Measurements from ENCODE around the gene VPS26B. TPM values are rescaled to one million over a fixed set of nuclear protein-coding genes. Genes with fewer than 3 reads are reported as not detected.
A peak's percentile ranks its signal among the peaks of the same experiment; 100 is the strongest.

Gene VPS26B
- total and polyA plus RNA-seq, 9 donors, result 21.0 to 35.4 (median 30.0) TPM

GRCh38 chr11:134202661-134203060, 21.8 kb upstream of the VPS26B start:
- no CpG with 5 or more reads among the region's 4 CpGs for WGBS (ENCODE audit: insufficient coverage)
- no peak for DNase-seq

GRCh38 chr11:134205729-134206128, 18.7 kb upstream of the VPS26B start:
- no peak for DNase-seq
- no CpG with 5 or more reads among the region's 9 CpGs for WGBS (ENCODE audit: insufficient coverage)
- Histone ChIP-seq H3K27ac (ENCODE audit: low read length) (no peak overlapping the region), H3K36me3 (ENCODE audit: control insufficient read depth, insufficient read depth, low read length) (peaks cover 40% of the 10 kb centered on the region), H3K4me1 (ENCODE audit: control insufficient read depth, insufficient read depth, low read length) (no peaks in the 10 kb centered on the region), H3K9me3 (replicated peaks; ENCODE audit: control insufficient read depth, low read depth, low read length) (no peaks in the 10 kb centered on the region), H3K4me3 (ENCODE audit: low read length) (no peak overlapping the region), H3K27me3 (ENCODE audit: control insufficient read depth, insufficient read depth, low read length) (no peaks in the 10 kb centered on the region)

More at GRCh38 chr11:134202661-134203060, 21.8 kb upstream of the VPS26B start:
- no peak overlapping the region for H3K27ac ChIP-seq (ENCODE audit: low read length)
- no peaks in the 10 kb centered on the region for H3K9me3 ChIP-seq (replicated peaks; ENCODE audit: control insufficient read depth, low read depth, low read length)
- H3K36me3 ChIP-seq (ENCODE audit: control insufficient read depth, insufficient read depth, low read length), result peaks cover 39% of the 10 kb centered on the region
- no peaks in the 10 kb centered on the region for H3K27me3 ChIP-seq (ENCODE audit: control insufficient read depth, insufficient read depth, low read length)
- no peak overlapping the region for H3K4me3 ChIP-seq (ENCODE audit: low read length)
- H3K4me1 ChIP-seq (ENCODE audit: control insufficient read depth, insufficient read depth, low read length), result no peaks in the 10 kb centered on the region

- H3K27ac ChIP-seq (ENCODE audit: low read length), result no peak overlapping the region
- no peaks in the 10 kb centered on the region for H3K9me3 ChIP-seq (replicated peaks; ENCODE audit: control insufficient read depth, low read depth, low read length)
- H3K4me1 ChIP-seq (ENCODE audit: control insufficient read depth, insufficient read depth, low read length), result no peaks in the 10 kb centered on the region
- WGBS (ENCODE audit: insufficient coverage), result 96% methylated on average over 3 of the region's 5 CpGs
- no peaks in the 10 kb centered on the region for H3K27me3 ChIP-seq (ENCODE audit: control insufficient read depth, insufficient read depth, low read length)
- DNase-seq, result no peak
- H3K36me3 ChIP-seq (ENCODE audit: control insufficient read depth, insufficient read depth, low read length), result peaks cover 38% of the 10 kb centered on the region
- no peak overlapping the region for H3K4me3 ChIP-seq (ENCODE audit: low read length)
These were observed 18.3 kb upstream of the VPS26B start for GRCh38 chr11:134206185-134206584.

- H3K36me3 ChIP-seq (ENCODE audit: control insufficient read depth, insufficient read depth, low read length), result peaks cover 26% of the 10 kb centered on the region
- 98% methylated on average over 7 of the region's 16 CpGs for WGBS (ENCODE audit: insufficient coverage)
- no peaks in the 10 kb centered on the region for H3K27me3 ChIP-seq (ENCODE audit: control insufficient read depth, insufficient read depth, low read length)
- no peaks in the 10 kb centered on the region for H3K4me1 ChIP-seq (ENCODE audit: control insufficient read depth, insufficient read depth, low read length)
- no peak for DNase-seq
- H3K4me3 ChIP-seq (ENCODE audit: low read length), result no peak overlapping the region
- H3K27ac ChIP-seq (ENCODE audit: low read length), result no peak overlapping the region
- H3K9me3 ChIP-seq (replicated peaks; ENCODE audit: control insufficient read depth, low read depth, low read length), result no peaks in the 10 kb centered on the region
These were observed 16.8 kb upstream of the VPS26B start for GRCh38 chr11:134207538-134208239.

GRCh38 chr11:134215836-134216235, 8.6 kb upstream of the VPS26B start:
- DNase-seq, result no peak
- no peaks in the 10 kb centered on the region for H3K27me3 ChIP-seq (ENCODE audit: control insufficient read depth, insufficient read depth, low read length)
- H3K4me1 ChIP-seq (ENCODE audit: control insufficient read depth, insufficient read depth, low read length), result no peaks in the 10 kb centered on the region
- H3K9me3 ChIP-seq (replicated peaks; ENCODE audit: control insufficient read depth, low read depth, low read length), result no peaks in the 10 kb centered on the region
- 75% methylated on average over 2 of the region's 7 CpGs for WGBS (ENCODE audit: insufficient coverage)
- no peak overlapping the region for H3K27ac ChIP-seq (ENCODE audit: low read length)
- H3K36me3 ChIP-seq (ENCODE audit: control insufficient read depth, insufficient read depth, low read length), result peaks cover 17% of the 10 kb centered on the region
- H3K4me3 ChIP-seq (ENCODE audit: low read length), result no peak overlapping the region

- peaks cover 17% of the 10 kb centered on the region for H3K36me3 ChIP-seq (ENCODE audit: control insufficient read depth, insufficient read depth, low read length)
These were observed 7.7 kb upstream of the VPS26B start for GRCh38 chr11:134216816-134217215.

GRCh38 chr11:134223121-134223520, 1.4 kb upstream of the VPS26B start:
- WGBS (ENCODE audit: insufficient coverage), result 0% methylated on average over 4 of the region's 5 CpGs
- peak; percentile 10 for DNase-seq
- Histone ChIP-seq H3K36me3 (ENCODE audit: control insufficient read depth, insufficient read depth, low read length) (peaks cover 19% of the 10 kb centered on the region), H3K9me3 (replicated peaks; ENCODE audit: control insufficient read depth, low read depth, low read length) (no peaks in the 10 kb centered on the region), H3K27ac (ENCODE audit: low read length) (no peak overlapping the region), H3K27me3 (ENCODE audit: control insufficient read depth, insufficient read depth, low read length) (no peaks in the 10 kb centered on the region), H3K4me1 (ENCODE audit: control insufficient read depth, insufficient read depth, low read length) (peaks cover 17% of the 10 kb centered on the region), H3K4me3 (ENCODE audit: low read length) (peak overlapping the region; percentile 98)

More at GRCh38 chr11:134216816-134217215, 7.7 kb upstream of the VPS26B start:
- Histone ChIP-seq H3K27me3 (ENCODE audit: control insufficient read depth, insufficient read depth, low read length) (no peaks in the 10 kb centered on the region), H3K4me1 (ENCODE audit: control insufficient read depth, insufficient read depth, low read length) (no peaks in the 10 kb centered on the region), H3K9me3 (replicated peaks; ENCODE audit: control insufficient read depth, low read depth, low read length) (no peaks in the 10 kb centered on the region), H3K4me3 (ENCODE audit: low read length) (no peak overlapping the region), H3K27ac (ENCODE audit: low read length) (no peak overlapping the region)
- DNase-seq, result no peak
- WGBS (ENCODE audit: insufficient coverage), result no CpG with 5 or more reads among the region's 3 CpGs

GRCh38 chr11:134224710-134225664, 516 bp downstream of the VPS26B start:
- H3K36me3 ChIP-seq (ENCODE audit: control insufficient read depth, insufficient read depth, low read length), result peaks cover 7% of the 10 kb centered on the region
- H3K4me1 ChIP-seq (ENCODE audit: control insufficient read depth, insufficient read depth, low read length), result peaks cover 19% of the 10 kb centered on the region
- H3K9me3 ChIP-seq (replicated peaks; ENCODE audit: control insufficient read depth, low read depth, low read length), result no peaks in the 10 kb centered on the region
- no peaks in the 10 kb centered on the region for H3K27me3 ChIP-seq (ENCODE audit: control insufficient read depth, insufficient read depth, low read length)
- peak overlapping the region; percentile 37 for H3K27ac ChIP-seq (ENCODE audit: low read length)
- WGBS (ENCODE audit: insufficient coverage), result under 1% methylated on average over 86 of the region's 93 CpGs
- peak overlapping the region; percentile 82 for H3K4me3 ChIP-seq (ENCODE audit: low read length)
- peak; percentile 61 for DNase-seq

- 83% methylated on average over 1 of the region's 5 CpGs for WGBS (ENCODE audit: insufficient coverage)
- peaks cover 19% of the 10 kb centered on the region for H3K4me1 ChIP-seq (ENCODE audit: control insufficient read depth, insufficient read depth, low read length)
These were observed 2.4 kb downstream of the VPS26B start for GRCh38 chr11:134226806-134227325.

GRCh38 chr11:134228625-134229024, 4.2 kb downstream of the VPS26B start:
- WGBS (ENCODE audit: insufficient coverage), result 70% methylated on average over 4 of the region's 6 CpGs
- Histone ChIP-seq H3K36me3 (ENCODE audit: control insufficient read depth, insufficient read depth, low read length) (peaks cover 6% of the 10 kb centered on the region), H3K4me3 (ENCODE audit: low read length) (no peak overlapping the region), H3K27me3 (ENCODE audit: control insufficient read depth, insufficient read depth, low read length) (no peaks in the 10 kb centered on the region), H3K27ac (ENCODE audit: low read length) (no peak overlapping the region), H3K9me3 (replicated peaks; ENCODE audit: control insufficient read depth, low read depth, low read length) (no peaks in the 10 kb centered on the region), H3K4me1 (ENCODE audit: control insufficient read depth, insufficient read depth, low read length) (peaks cover 14% of the 10 kb centered on the region)
- no peak for DNase-seq

More at GRCh38 chr11:134226806-134227325, 2.4 kb downstream of the VPS26B start:
- no peaks in the 10 kb centered on the region for H3K9me3 ChIP-seq (replicated peaks; ENCODE audit: control insufficient read depth, low read depth, low read length)
- DNase-seq, result no peak
- H3K27me3 ChIP-seq (ENCODE audit: control insufficient read depth, insufficient read depth, low read length), result no peaks in the 10 kb centered on the region
- H3K36me3 ChIP-seq (ENCODE audit: control insufficient read depth, insufficient read depth, low read length), result peaks cover 5% of the 10 kb centered on the region
- H3K4me3 ChIP-seq (ENCODE audit: low read length), result no peak overlapping the region
- H3K27ac ChIP-seq (ENCODE audit: low read length), result no peak overlapping the region
